Muscle of leg (tissue), 11 donors: ENCODE results near the gene LIN54. TPM values are rescaled to one million over a fixed set of nuclear protein-coding genes. Genes with fewer than 3 reads are reported as not detected.
"Not testable (repeated sequence)": the region's sequence is repeated elsewhere in the genome, so short reads cannot be mapped to it uniquely, and the experiment has no call there.

ENCODE experiments used
- DNase-seq: peaks from one replicate; pipeline ENCODE4 v3.0.0; 2013
- H3K27ac ChIP-seq: one replicate; pipeline ENCODE4 v1.5.1; 2013; ENCODE audit warnings: mild to moderate bottlenecking, low read length, control low read depth
- H3K27me3 ChIP-seq: one replicate; pipeline ENCODE4 v1.6.1; 2013; ENCODE audit warnings: low read length; ENCODE audit not compliant: control insufficient read depth, insufficient read depth
- H3K36me3 ChIP-seq: one replicate; pipeline ENCODE4 v1.6.1; 2013; ENCODE audit warnings: low read length; ENCODE audit not compliant: control insufficient read depth, insufficient read depth
- H3K4me1 ChIP-seq: one replicate; pipeline ENCODE4 v1.6.1; 2013; ENCODE audit warnings: low read length; ENCODE audit not compliant: control insufficient read depth, insufficient read depth
- H3K4me3 ChIP-seq: one replicate; pipeline ENCODE4 v1.5.1; 2013; ENCODE audit warnings: low read length, control low read depth
- H3K9me3 ChIP-seq: replicated peaks from 2 replicates; pipeline ENCODE4 v1.6.1; 2013; ENCODE audit warnings: low read depth, low read length; ENCODE audit not compliant: control insufficient read depth
- WGBS: methylation state at CpG from one replicate; pipeline ENCODE4 v1.1.5; 2013; ENCODE audit warnings: missing lambda C conversion rate; ENCODE audit not compliant: insufficient coverage; 5-methylcytosine and 5-hydroxymethylcytosine counted together
- polyA plus RNA-seq, 8 donors: library from polyadenylated mRNA; unstranded; fragments of 120-200 nt; gene quantifications; one replicate each; pipeline versions ENCODE4 v1.2.1 to v1.2.3, GENCODE V29; 2013; ENCODE audit warnings: inconsistent platforms in 1 of 8, low replicate concordance in 1 of 8; ENCODE audit not compliant: insufficient read length in 8 of 8, insufficient read depth in 1 of 8
- total RNA-seq: library from RNA; stranded (reverse); fragments of 120-200 nt; gene quantifications from one replicate; pipeline ENCODE4 v1.2.4, GENCODE V29; 2013

LIN54 gene
- total and polyA plus RNA-seq, 9 donors = 7.4 to 10.0 (median 8.7) TPM

- Histone ChIP-seq H3K27ac (peak within 1 kb of the TSS; percentile 95), H3K27me3 (no peaks in the 10 kb centered on the region), H3K36me3 (no peaks in the 10 kb centered on the region), H3K9me3 (no peaks in the 10 kb centered on the region), H3K4me3 (peak within 1 kb of the TSS; percentile 62), H3K4me1 (peaks cover 11% of the 10 kb centered on the region)
- peak; percentile 100 for DNase-seq
- WGBS = 0% methylated on average over 32 of the region's 39 CpGs
Measured at GRCh38 chr4:83034630-83035494, 24.2 kb upstream of the LIN54 start, which contains the start of gene COPS4. Gene COPS4 (plus strand): TSS chr4:83035183. CDS start chr4:83035225, 42 bp downstream.

- H3K4me1 ChIP-seq = no peaks in the 10 kb centered on the region
- no peaks in the 10 kb centered on the region for H3K36me3 ChIP-seq
- H3K27me3 ChIP-seq = no peaks in the 10 kb centered on the region
- H3K9me3 ChIP-seq = peaks cover 8% of the 10 kb centered on the region
- DNase-seq = no peak
- WGBS = no CpG with 5 or more reads among the region's 1 CpG
- no peak overlapping the region for H3K4me3 ChIP-seq
- no peak overlapping the region for H3K27ac ChIP-seq
Measured at GRCh38 chr4:83029688-83030087, 19.1 kb upstream of the LIN54 start.

GRCh38 chr4:83028976-83029375 is 18.4 kb upstream of the LIN54 start:
- WGBS = no CpG with 5 or more reads among the region's 3 CpGs
- Histone ChIP-seq H3K36me3 (no peaks in the 10 kb centered on the region), H3K27me3 (no peaks in the 10 kb centered on the region), H3K9me3 (peaks cover 8% of the 10 kb centered on the region), H3K4me3 (no peak overlapping the region), H3K4me1 (no peaks in the 10 kb centered on the region), H3K27ac (no peak overlapping the region)
- no peak for DNase-seq

- Histone ChIP-seq H3K9me3 (peaks cover 8% of the 10 kb centered on the region), H3K4me3 (no peak overlapping the region), H3K36me3 (no peaks in the 10 kb centered on the region), H3K27ac (no peak overlapping the region), H3K4me1 (no peaks in the 10 kb centered on the region), H3K27me3 (no peaks in the 10 kb centered on the region)
- no peak for DNase-seq
Measured at GRCh38 chr4:83025563-83025962, 14.9 kb upstream of the LIN54 start.

- no CpG with 5 or more reads among the region's 2 CpGs for WGBS
- Histone ChIP-seq H3K27me3 (no peaks in the 10 kb centered on the region), H3K36me3 (no peaks in the 10 kb centered on the region), H3K27ac (no peak overlapping the region), H3K4me1 (no peaks in the 10 kb centered on the region), H3K9me3 (peaks cover 8% of the 10 kb centered on the region), H3K4me3 (no peak overlapping the region)
- DNase-seq = no peak
Measured at GRCh38 chr4:83024233-83024632, 13.6 kb upstream of the LIN54 start.

- not testable (repeated sequence) for H3K36me3 ChIP-seq, H3K4me1 ChIP-seq, H3K4me3 ChIP-seq, DNase-seq, H3K27me3 ChIP-seq, H3K9me3 ChIP-seq, H3K27ac ChIP-seq
- WGBS = no CpG with 5 or more reads among the region's 1 CpG
Measured at GRCh38 chr4:83023599-83023998, 13.0 kb upstream of the LIN54 start.

- WGBS = no CpG with 5 or more reads among the region's 2 CpGs
Measured at GRCh38 chr4:83022724-83023450, 12.3 kb upstream of the LIN54 start.

GRCh38 chr4:83019794-83020494 is 9.3 kb upstream of the LIN54 start:
- DNase-seq = no peak

More at GRCh38 chr4:83022724-83023450, 12.3 kb upstream of the LIN54 start:
- Histone ChIP-seq H3K36me3 (no peaks in the 10 kb centered on the region), H3K4me3 (no peak overlapping the region), H3K27me3 (no peaks in the 10 kb centered on the region), H3K4me1 (no peaks in the 10 kb centered on the region), H3K9me3 (peaks cover 8% of the 10 kb centered on the region), H3K27ac (no peak overlapping the region)
- no peak for DNase-seq

GRCh38 chr4:83013902-83014301 is 3.3 kb upstream of the LIN54 start:
- DNase-seq = no peak
- Histone ChIP-seq H3K27ac (no peak overlapping the region), H3K4me1 (peaks cover 10% of the 10 kb centered on the region), H3K9me3 (no peaks in the 10 kb centered on the region), H3K4me3 (no peak overlapping the region), H3K36me3 (no peaks in the 10 kb centered on the region), H3K27me3 (no peaks in the 10 kb centered on the region)

More at GRCh38 chr4:83019794-83020494, 9.3 kb upstream of the LIN54 start:
- H3K9me3 ChIP-seq = peaks cover 3% of the 10 kb centered on the region
- no peak overlapping the region for H3K27ac ChIP-seq
- no peaks in the 10 kb centered on the region for H3K4me1 ChIP-seq
- WGBS = no CpG with 5 or more reads among the region's 3 CpGs
- no peak overlapping the region for H3K4me3 ChIP-seq
- H3K27me3 ChIP-seq = no peaks in the 10 kb centered on the region
- H3K36me3 ChIP-seq = no peaks in the 10 kb centered on the region

- 13% methylated on average over 2 of the region's 13 CpGs for WGBS
- no peaks in the 10 kb centered on the region for H3K9me3 ChIP-seq
- no peaks in the 10 kb centered on the region for H3K27me3 ChIP-seq
- peak overlapping the region; percentile 77 for H3K4me3 ChIP-seq
- H3K4me1 ChIP-seq = peaks cover 10% of the 10 kb centered on the region
- peak overlapping the region; percentile 85 for H3K27ac ChIP-seq
- H3K36me3 ChIP-seq = no peaks in the 10 kb centered on the region
- no peak for DNase-seq
Measured at GRCh38 chr4:83013420-83013867, 2.8 kb upstream of the LIN54 start.
